ENCODE measurements around the gene CBX2. TPM values are rescaled to one million over a fixed set of nuclear protein-coding genes. Genes with fewer than 3 reads are reported as not detected.

CBX2 gene
- total RNA-seq, 1 experiment from 2014 or later: 79.4 TPM

DNA sequence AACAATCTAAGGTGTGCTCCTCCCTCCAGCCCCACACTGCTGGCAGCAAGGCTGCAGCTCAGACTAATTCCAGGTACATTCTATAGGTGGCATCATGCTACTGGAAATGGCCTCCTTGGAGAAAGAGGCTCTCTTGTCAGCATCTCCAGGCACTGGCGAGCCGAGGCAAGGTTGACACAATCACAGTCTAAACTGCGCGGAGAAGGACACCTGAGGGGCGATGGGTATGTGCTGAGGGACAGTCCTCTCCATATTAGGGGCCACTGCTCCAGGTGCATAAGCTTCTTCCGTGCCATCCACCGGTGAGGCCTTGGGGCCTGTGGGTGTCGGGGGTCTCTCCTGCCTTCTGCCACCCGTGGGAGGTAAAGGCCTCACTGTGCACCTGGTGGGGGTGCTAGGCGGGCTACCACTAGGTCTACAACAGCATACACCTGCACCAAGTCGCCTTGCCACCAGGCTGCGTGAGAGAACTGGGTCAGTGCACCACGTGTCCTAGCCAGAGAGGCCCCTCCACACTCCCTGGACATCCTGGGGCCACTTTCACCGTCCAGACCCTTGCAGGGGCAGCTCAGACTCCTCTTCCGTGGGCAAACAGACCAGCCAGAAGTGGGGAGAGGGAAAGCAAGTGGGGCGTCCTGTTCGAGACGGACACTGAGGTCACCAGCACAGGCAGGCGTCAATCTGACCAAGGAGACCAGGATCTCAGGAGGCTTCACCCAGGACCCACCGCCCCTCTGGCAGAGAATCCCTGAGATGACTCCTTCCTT is 31.0 kb downstream of the CBX2 start:
- H2BK20ac ChIP-seq (ENCODE audit: low read depth, low read length, poor library complexity, severe bottlenecking): no peak overlapping the region
- H3K36me3 Mint-ChIP-seq (ENCODE audit: insufficient read depth in 1 of 3, low read depth in 3 of 3): no peaks in the 10 kb centered on the region; a peak in 1 of 7 replicates
- H3K9me3 ChIP-seq (ENCODE audit: control insufficient read depth, low read depth, low read length): no peaks in the 10 kb centered on the region
- peak overlapping the region; percentile 94 for H3K18ac ChIP-seq (ENCODE audit: insufficient read length, low read depth, low read length)
- H2BK12ac ChIP-seq (ENCODE audit: insufficient read length, low read depth, low read length): peak overlapping the region; percentile 31
- H3K23me2 ChIP-seq (ENCODE audit: insufficient read length, low read depth, low read length, poor library complexity, severe bottlenecking): peaks cover 2% of the 10 kb centered on the region
- no peak overlapping the region for H2BK5ac ChIP-seq (ENCODE audit: insufficient read length, low read length)
- H3K23ac ChIP-seq (ENCODE audit: insufficient read length, low read depth, low read length): no peak overlapping the region
- no peaks in the 10 kb centered on the region for H3K79me1 ChIP-seq (ENCODE audit: insufficient read depth, low read depth, low read length, poor library complexity, severe bottlenecking)
- no peaks in the 10 kb centered on the region for H3K79me2 ChIP-seq (ENCODE audit: insufficient read depth, low read length)
- DNase-seq: peak; percentile 85
- H3K4ac ChIP-seq (ENCODE audit: low read depth, low read length): no peak overlapping the region; the same call in 1 of the 2 replicates
- no peak overlapping the region for H3K27ac ChIP-seq (ENCODE audit: insufficient read length, low read depth, low read length)
- H3K9me3 Mint-ChIP-seq: peaks cover 3 to 7% of the 10 kb centered on the region in 2 experiments; a peak in 3 of 5 replicates
- H4K91ac ChIP-seq (ENCODE audit: insufficient read length, low read depth, low read length): peak overlapping the region; percentile 34
- H3K4me3 Mint-ChIP-seq: peak overlapping the region; percentile 15 to 76; a peak in 4 of 5 replicates
- H2BK15ac ChIP-seq (ENCODE audit: low read depth, low read length): 0 out of 2 replicates have a peak overlapping the region, but pooled peaks have one; percentile 17
- no peak overlapping the region for H4K8ac ChIP-seq (replicated peaks; ENCODE audit: insufficient read length, low read depth, low read length)
- no peak overlapping the region for H3K9ac ChIP-seq (ENCODE audit: extremely low read depth, insufficient read length, low read length)
- no peak overlapping the region for H2AFZ ChIP-seq (ENCODE audit: low read length)
- no peak overlapping the region for H3K4me2 ChIP-seq (ENCODE audit: insufficient read depth, insufficient read length, low read length)
- H3K4me1 Mint-ChIP-seq: peaks cover 46 to 55% of the 10 kb centered on the region in 2 experiments
- H3K27me3 Mint-ChIP-seq (ENCODE audit: low read depth): peaks cover 92% of the 10 kb centered on the region
- no peak overlapping the region for H2AK5ac ChIP-seq (ENCODE audit: insufficient read length, low read length)
- H3K4me1 ChIP-seq (ENCODE audit: insufficient read depth, low read length): no peaks in the 10 kb centered on the region; the same call in 1 of the 2 replicates
- no peak overlapping the region for H4K5ac ChIP-seq (ENCODE audit: insufficient read length, low read depth, low read length)
- peak overlapping the region in 2 of 3 experiments; percentile 28 to 55; a peak in 2 of 7 replicates for H3K27ac Mint-ChIP-seq
- no peak overlapping the region for H3K56ac ChIP-seq (ENCODE audit: insufficient read length, low read depth, low read length)
- peak overlapping the region; percentile 80; the same call in 1 of the 2 replicates for H3K14ac ChIP-seq (ENCODE audit: insufficient read depth, low read length)
- no peak overlapping the region for H3T11ph ChIP-seq (ENCODE audit: low read length)
- H4K20me1 ChIP-seq (ENCODE audit: control insufficient read depth, insufficient read depth, insufficient read length): no peaks in the 10 kb centered on the region
- H3K27me3 ChIP-seq (ENCODE audit: insufficient read depth, low read length): peaks cover 79% of the 10 kb centered on the region
- WGBS (ENCODE audit: extremely low coverage, insufficient read length, low lambda C conversion rate): no CpG with 5 or more reads among the region's 20 CpGs
- no peak overlapping the region for H2BK120ac ChIP-seq (ENCODE audit: low read depth, low read length, poor library complexity, severe bottlenecking)
- TF ChIP-seq, protein P1, sequence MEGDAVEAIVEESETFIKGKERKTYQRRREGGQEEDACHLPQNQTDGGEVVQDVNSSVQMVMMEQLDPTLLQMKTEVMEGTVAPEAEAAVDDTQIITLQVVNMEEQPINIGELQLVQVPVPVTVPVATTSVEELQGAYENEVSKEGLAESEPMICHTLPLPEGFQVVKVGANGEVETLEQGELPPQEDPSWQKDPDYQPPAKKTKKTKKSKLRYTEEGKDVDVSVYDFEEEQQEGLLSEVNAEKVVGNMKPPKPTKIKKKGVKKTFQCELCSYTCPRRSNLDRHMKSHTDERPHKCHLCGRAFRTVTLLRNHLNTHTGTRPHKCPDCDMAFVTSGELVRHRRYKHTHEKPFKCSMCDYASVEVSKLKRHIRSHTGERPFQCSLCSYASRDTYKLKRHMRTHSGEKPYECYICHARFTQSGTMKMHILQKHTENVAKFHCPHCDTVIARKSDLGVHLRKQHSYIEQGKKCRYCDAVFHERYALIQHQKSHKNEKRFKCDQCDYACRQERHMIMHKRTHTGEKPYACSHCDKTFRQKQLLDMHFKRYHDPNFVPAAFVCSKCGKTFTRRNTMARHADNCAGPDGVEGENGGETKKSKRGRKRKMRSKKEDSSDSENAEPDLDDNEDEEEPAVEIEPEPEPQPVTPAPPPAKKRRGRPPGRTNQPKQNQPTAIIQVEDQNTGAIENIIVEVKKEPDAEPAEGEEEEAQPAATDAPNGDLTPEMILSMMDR (conservative IDR thresholded peaks at IDR 0.05): peak; percentile 69
